ENCODE data around the gene FGF6. TPM values are rescaled to one million over a fixed set of nuclear protein-coding genes. Genes with fewer than 3 reads are reported as not detected.

Gene FGF6, protein sequence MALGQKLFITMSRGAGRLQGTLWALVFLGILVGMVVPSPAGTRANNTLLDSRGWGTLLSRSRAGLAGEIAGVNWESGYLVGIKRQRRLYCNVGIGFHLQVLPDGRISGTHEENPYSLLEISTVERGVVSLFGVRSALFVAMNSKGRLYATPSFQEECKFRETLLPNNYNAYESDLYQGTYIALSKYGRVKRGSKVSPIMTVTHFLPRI
- total RNA-seq: not detected
- not detected for total RNA-seq (2013)

DNA sequence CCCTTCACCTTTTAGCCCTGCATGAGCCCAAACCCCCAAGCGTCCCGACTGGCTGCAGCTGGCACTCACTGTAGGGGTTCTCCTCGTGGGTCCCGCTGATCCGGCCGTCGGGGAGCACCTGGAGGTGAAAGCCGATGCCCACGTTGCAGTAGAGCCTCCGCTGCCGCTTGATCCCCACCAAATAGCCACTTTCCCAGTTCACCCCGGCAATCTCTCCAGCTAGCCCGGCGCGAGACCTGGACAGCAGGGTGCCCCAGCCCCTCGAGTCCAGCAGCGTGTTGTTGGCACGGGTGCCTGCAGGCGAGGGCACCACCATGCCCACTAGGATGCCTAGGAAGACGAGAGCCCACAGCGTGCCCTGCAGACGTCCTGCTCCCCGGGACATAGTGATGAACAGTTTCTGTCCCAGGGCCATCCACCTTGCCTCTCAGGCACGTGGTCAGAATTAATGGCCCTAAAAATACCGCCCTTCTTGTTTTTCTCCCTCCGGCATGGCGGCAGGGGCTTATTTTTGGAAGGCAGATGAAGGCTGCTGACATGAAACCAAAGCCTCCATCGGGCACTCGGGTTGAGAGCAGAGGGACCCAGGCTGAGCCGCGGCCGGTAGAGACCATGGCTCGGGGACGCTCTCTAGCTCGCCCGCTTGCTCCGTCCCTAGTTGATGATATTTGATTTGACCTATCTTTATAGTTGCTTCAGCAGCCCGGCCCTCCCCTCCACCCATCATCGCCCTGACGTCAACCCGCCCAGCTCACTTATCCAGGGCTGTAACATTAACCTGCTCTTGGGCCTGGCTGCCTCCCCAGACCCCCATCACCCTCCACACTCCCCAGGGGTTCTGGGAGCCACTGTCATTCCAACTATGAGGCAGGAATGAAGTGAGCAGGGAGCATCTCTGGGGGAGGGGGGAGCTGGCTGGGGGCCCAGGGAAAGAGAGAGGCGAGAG lies at the start of gene FGF6:
FGF6 (minus strand) TSS at position 660 of the 946 bp plus-strand sequence; CDS start at position 415, 245 bp downstream.
- H3K27me3 Mint-ChIP-seq (ENCODE audit: low read depth in 2 of 2): peaks cover 1 to 10% of the 10 kb centered on the region in 2 donors
- 91% methylated on average over 42 of the region's 42 CpGs for WGBS (ENCODE audit: insufficient coverage)

DNA sequence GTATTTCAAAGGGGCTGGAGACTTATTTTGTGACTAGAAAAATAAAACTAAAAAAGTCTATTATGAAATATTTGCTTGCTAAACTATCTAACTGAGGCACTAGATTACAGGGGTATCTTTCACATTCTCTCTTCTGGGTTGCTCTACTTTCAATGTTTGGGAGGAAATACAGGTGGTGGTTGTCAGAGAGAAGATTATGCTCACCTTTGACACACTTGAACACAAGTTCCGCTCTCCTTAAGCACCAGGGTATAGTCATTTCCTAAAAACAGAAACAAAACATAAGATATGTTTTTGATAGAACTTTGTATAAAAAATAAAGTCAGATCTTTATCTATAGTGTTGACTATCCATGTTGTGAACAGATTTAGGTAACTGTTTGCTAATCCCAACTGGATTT lies 45.4 kb upstream of the FGF6 start:
- intact Hi-C loops (cut with micrococcal nuclease): no loop called here
- no CpG with 5 or more reads among the region's 1 CpG for WGBS (ENCODE audit: insufficient coverage)

More for the DNA sequence above, at the start of gene FGF6:
- H3K36me3 ChIP-seq (ENCODE audit: control insufficient read depth, insufficient read depth, low read length): no peaks in the 10 kb centered on the region
- no peak for ATAC-seq
- Mint-ChIP-seq H3K4me1 (no peaks in the 10 kb centered on the region), H3K36me3 (no peaks in the 10 kb centered on the region), H3K9me3 (no peaks in the 10 kb centered on the region), H3K4me3 (no peak within 1 kb of the TSS), H3K27ac (no peak within 1 kb of the TSS)
- DNase-seq: no peak
- H3K9me3 ChIP-seq (ENCODE audit: control insufficient read depth, insufficient read depth, low read length): no peaks in the 10 kb centered on the region
- H3K27ac ChIP-seq (ENCODE audit: low read length): no peak within 1 kb of the TSS
- no peaks in the 10 kb centered on the region for H3K4me1 ChIP-seq (ENCODE audit: control insufficient read depth, insufficient read depth, low read length)
- no peak within 1 kb of the TSS for H3K4me3 ChIP-seq (ENCODE audit: low read length)
- TF ChIP-seq, protein P1, sequence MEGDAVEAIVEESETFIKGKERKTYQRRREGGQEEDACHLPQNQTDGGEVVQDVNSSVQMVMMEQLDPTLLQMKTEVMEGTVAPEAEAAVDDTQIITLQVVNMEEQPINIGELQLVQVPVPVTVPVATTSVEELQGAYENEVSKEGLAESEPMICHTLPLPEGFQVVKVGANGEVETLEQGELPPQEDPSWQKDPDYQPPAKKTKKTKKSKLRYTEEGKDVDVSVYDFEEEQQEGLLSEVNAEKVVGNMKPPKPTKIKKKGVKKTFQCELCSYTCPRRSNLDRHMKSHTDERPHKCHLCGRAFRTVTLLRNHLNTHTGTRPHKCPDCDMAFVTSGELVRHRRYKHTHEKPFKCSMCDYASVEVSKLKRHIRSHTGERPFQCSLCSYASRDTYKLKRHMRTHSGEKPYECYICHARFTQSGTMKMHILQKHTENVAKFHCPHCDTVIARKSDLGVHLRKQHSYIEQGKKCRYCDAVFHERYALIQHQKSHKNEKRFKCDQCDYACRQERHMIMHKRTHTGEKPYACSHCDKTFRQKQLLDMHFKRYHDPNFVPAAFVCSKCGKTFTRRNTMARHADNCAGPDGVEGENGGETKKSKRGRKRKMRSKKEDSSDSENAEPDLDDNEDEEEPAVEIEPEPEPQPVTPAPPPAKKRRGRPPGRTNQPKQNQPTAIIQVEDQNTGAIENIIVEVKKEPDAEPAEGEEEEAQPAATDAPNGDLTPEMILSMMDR (IDR thresholded peaks at IDR 0.05): no peak
- H3K27me3 ChIP-seq (ENCODE audit: control insufficient read depth, insufficient read depth, low read length): no peaks in the 10 kb centered on the region
- intact Hi-C loops (cut with micrococcal nuclease): no loop called here

DNA sequence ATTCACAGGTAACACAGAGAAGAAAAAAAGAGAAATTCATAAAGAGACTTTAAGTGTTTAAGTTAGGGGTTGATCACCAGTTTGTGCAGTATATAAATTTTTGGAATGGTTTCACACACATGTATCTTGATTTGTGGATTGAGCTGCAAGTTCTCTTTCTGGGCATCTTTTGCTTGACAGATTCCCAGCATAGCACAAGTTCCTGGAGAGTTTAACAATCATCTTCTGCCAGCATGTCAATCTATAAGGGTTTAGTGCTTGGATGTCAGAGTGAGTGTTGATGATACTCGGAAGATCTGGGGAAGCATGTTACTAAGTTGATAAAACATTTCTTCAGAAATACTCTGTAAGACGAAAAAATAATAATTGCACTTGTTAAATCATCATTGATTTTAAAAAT lies 43.9 kb upstream of the FGF6 start:
- Mint-ChIP-seq H3K36me3 (peaks cover 13% of the 10 kb centered on the region), H3K27me3 (ENCODE audit: low read depth in 2 of 2) (no peaks in the 10 kb centered on the region), H3K4me1 (no peaks in the 10 kb centered on the region), H3K4me3 (no peak overlapping the region), H3K9me3 (no peaks in the 10 kb centered on the region), H3K27ac (no peak overlapping the region)
- H3K4me1 ChIP-seq (ENCODE audit: control insufficient read depth, insufficient read depth, low read length): no peaks in the 10 kb centered on the region
- TF ChIP-seq, protein P1 (IDR thresholded peaks at IDR 0.05): no peak
- H3K36me3 ChIP-seq (ENCODE audit: control insufficient read depth, insufficient read depth, low read length): peaks cover 40% of the 10 kb centered on the region
- no peak overlapping the region for H3K27ac ChIP-seq (ENCODE audit: low read length)
- no peaks in the 10 kb centered on the region for H3K9me3 ChIP-seq (ENCODE audit: control insufficient read depth, insufficient read depth, low read length)
- DNase-seq: no peak
- no peak overlapping the region for H3K4me3 ChIP-seq (ENCODE audit: low read length)
- H3K27me3 ChIP-seq (ENCODE audit: control insufficient read depth, insufficient read depth, low read length): no peaks in the 10 kb centered on the region
- WGBS (ENCODE audit: insufficient coverage): no CpG with 5 or more reads among the region's 2 CpGs
- intact Hi-C loops (cut with micrococcal nuclease): no loop called here
- no peak for ATAC-seq

More for the DNA sequence above, 45.4 kb upstream of the FGF6 start:
- H3K4me3 Mint-ChIP-seq: no peak overlapping the region
- peaks cover 13% of the 10 kb centered on the region for H3K36me3 Mint-ChIP-seq
- no peaks in the 10 kb centered on the region for H3K4me1 Mint-ChIP-seq
- H3K4me3 ChIP-seq (ENCODE audit: low read length): no peak overlapping the region
- H3K9me3 ChIP-seq (ENCODE audit: control insufficient read depth, insufficient read depth, low read length): no peaks in the 10 kb centered on the region
- no peak overlapping the region for H3K27ac ChIP-seq (ENCODE audit: low read length)
- no peaks in the 10 kb centered on the region for H3K9me3 Mint-ChIP-seq
- no peak for DNase-seq
- H3K4me1 ChIP-seq (ENCODE audit: control insufficient read depth, insufficient read depth, low read length): no peaks in the 10 kb centered on the region
- no peaks in the 10 kb centered on the region for H3K27me3 ChIP-seq (ENCODE audit: control insufficient read depth, insufficient read depth, low read length)
- no peak for ATAC-seq
- H3K36me3 ChIP-seq (ENCODE audit: control insufficient read depth, insufficient read depth, low read length): peaks cover 47% of the 10 kb centered on the region
- no peaks in the 10 kb centered on the region for H3K27me3 Mint-ChIP-seq (ENCODE audit: low read depth in 2 of 2)
- no peak overlapping the region for H3K27ac Mint-ChIP-seq
- TF ChIP-seq, protein P1 (IDR thresholded peaks at IDR 0.05): no peak
